ES-I3 (cell line): ENCODE data around the gene APOL5.
"Not testable (repeated sequence)": the region's sequence is repeated elsewhere in the genome, so short reads cannot be mapped to it uniquely, and the experiment has no call there.

Experiments
- H3K36me3 ChIP-seq: 2 replicates; pipeline ENCODE4 v1.6.1; 2013; ENCODE audit warnings: mild to moderate bottlenecking, low read length, control low read depth, moderate library complexity; ENCODE audit not compliant: insufficient read depth
- H3K4me1 ChIP-seq: 2 replicates; pipeline ENCODE4 v1.6.1; 2013; ENCODE audit warnings: mild to moderate bottlenecking, control low read depth, low read length; ENCODE audit not compliant: insufficient read depth
- H3K9ac ChIP-seq: 2 replicates; pipeline ENCODE4 v1.6.1; 2013; ENCODE audit warnings: low read depth, mild to moderate bottlenecking, low read length, moderate library complexity
- H3K9me3 ChIP-seq: 2 replicates; pipeline ENCODE4 v1.6.1; 2013; ENCODE audit warnings: mild to moderate bottlenecking, low read length, moderate library complexity; ENCODE audit not compliant: control insufficient read depth, insufficient read depth

Gene APOL5

DNA sequence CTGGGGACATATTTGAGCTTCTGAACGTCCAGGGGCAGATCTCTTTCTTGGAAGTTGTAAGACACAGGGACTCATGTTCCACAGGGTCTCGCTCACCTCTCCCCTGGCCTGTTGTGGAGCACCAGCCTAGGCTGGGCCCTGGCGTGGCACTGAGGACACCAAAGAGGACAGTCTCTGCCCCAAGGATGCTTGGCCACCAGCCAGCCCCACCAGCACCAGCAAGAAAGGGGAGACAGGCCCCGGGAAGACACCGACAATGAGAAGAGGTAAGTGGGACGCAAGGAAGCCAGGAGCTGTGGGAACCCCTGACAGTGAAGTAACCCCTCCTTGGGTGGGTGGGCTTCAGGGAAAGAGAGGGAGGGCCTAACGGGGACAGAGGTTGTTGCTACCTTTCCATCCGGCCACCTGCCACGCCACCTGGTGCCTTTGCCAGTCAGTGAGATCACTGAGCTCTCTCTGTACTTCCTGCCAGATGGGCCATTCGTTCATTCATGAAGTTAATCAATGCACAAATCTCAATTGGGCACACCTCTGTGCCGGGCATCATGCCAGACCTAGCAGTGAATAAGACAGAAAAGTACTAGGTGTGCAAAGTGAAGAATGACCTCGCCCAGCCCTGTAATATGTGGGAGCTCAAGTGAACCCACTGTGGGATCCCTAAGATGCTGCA lies 11.1 kb downstream of the APOL5 start:
- Histone ChIP-seq H3K36me3 (no peaks in the 10 kb centered on the region), H3K9me3 (no peaks in the 10 kb centered on the region), H3K4me1 (no peaks in the 10 kb centered on the region), H3K9ac (no peak overlapping the region)

DNA sequence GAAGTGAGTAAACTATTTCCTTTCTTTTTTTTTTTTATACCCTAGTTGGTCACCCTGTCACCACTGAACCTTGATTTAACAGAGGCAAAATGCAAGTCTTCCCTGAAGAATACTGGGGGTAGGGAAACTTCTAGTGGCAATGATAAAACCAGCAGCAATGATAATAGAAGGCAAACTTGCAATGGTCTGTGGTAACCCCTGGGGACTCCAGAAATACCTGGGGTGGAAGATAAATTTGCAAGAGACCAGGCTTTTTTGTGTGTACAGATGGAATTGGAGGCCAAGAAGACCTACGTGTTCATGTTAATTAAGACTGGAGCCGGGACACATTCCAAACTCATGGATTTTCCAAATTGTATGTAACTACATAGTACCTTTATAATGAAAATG lies 11.6 kb downstream of the APOL5 start:
- H3K36me3 ChIP-seq, result no peaks in the 10 kb centered on the region
- no peaks in the 10 kb centered on the region for H3K4me1 ChIP-seq
- no peak overlapping the region for H3K9ac ChIP-seq
- no peaks in the 10 kb centered on the region for H3K9me3 ChIP-seq

DNA sequence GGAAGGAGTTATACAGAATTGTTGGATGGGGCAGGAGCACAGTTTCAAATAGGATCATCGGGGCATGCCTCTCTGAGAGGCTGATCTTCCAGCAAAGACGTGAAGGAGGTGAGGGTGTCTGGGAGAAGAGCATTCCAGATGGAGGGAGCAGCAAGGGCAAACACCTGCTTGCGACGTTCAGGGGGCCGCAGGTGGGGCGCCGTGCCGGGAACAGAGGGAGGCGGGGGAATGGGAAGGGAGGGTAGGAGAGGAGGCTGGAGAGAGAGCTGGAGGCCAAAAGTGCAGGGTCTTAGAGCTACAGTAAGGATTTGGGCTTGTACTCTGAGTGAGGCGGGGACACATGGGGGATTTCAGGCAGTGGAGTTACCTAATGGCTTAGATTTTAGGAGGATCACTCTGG lies 13.6 kb downstream of the APOL5 start:
- peaks cover 8% of the 10 kb centered on the region for H3K9me3 ChIP-seq
- no peak overlapping the region for H3K9ac ChIP-seq
- no peaks in the 10 kb centered on the region for H3K36me3 ChIP-seq
- H3K4me1 ChIP-seq, result no peaks in the 10 kb centered on the region

GRCh38 chr22:35732116-35732515 lies 14.4 kb downstream of the APOL5 start:
- Histone ChIP-seq H3K9me3 (peaks cover 11% of the 10 kb centered on the region), H3K4me1 (no peaks in the 10 kb centered on the region), H3K36me3 (no peaks in the 10 kb centered on the region), H3K9ac (no peak overlapping the region)

GRCh38 chr22:35733036-35733435 lies 15.4 kb downstream of the APOL5 start:
- Histone ChIP-seq H3K36me3 (no peaks in the 10 kb centered on the region), H3K4me1 (no peaks in the 10 kb centered on the region), H3K9me3 (peaks cover 11% of the 10 kb centered on the region), H3K9ac (no peak overlapping the region)

DNA sequence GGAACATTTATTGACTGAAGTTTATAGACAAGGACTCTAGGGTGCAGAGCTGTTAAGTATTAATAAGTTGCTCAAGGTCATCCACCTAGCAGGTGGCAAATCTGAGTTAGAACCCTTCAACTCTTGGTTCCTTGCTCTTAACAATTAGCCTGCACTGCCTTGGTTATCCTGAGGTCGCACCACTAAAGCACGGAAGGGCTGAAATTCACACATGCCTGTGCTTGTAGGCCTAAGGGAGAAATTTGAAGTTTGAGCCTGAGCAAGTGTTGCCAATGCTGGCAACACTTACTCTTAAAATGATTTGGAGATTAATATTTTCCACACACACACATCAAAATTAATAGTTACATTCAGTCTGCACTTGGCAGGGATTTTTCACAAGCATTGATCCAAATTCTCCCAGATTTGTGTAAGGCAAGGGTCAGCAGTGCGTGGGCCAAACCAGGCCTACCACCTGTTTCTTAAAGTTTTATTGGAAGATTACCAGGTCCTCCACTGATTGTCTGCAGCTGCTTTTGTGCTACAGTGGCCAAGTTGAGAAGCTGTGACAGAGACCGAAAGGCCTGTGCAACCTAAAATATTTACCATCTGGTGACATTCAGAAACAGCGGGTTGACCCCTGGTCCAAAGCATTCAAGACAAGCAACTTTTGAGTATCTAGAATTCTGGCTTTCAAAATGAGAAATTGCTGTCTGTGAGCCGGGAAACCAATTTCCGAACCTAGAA lies 16.3 kb downstream of the APOL5 start:
- Histone ChIP-seq H3K9ac (no peak overlapping the region), H3K4me1 (no peaks in the 10 kb centered on the region), H3K36me3 (0 out of 2 replicates have a peak, but pooled peaks cover 2% of the 10 kb centered on the region), H3K9me3 (peaks cover 11% of the 10 kb centered on the region)

DNA sequence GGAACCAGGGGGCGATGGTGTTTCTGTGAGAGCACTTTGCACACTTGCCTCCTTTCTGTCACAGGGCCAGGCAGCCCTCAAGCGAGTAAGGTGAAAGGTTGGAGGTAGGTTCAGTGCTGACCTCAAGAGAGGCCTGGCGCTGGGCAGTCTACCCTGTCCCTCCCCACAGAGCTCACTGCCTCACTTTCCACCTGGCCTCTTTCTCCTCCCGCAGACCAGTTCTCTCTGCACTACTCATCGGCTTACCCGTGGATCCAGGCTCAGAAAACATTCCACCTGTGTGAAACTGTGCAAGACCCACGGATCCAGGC lies 16.8 kb downstream of the APOL5 start:
- Histone ChIP-seq H3K9me3 (peaks cover 11% of the 10 kb centered on the region), H3K4me1 (no peaks in the 10 kb centered on the region), H3K36me3 (0 out of 2 replicates have a peak, but pooled peaks cover 2% of the 10 kb centered on the region), H3K9ac (no peak overlapping the region)

DNA sequence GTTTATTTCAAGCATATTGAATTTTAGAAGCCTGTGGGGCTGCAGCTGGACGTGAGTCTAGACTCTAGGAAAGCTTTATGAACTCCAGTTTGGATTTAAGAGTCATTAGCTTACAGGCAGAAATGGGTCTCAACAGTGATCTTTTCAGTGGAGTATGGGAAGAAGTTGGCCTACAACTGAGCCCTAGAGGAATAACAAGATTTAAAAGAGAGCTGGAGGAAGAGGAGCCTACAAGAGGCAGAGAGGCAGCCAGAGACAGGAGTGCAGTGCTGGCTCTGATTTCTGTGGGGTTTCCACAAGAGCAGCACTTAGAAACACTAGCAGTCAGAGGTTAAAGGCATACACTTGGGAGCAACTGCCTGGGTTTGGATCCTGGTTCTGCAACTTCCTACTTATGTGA lies 17.9 kb downstream of the APOL5 start:
- Histone ChIP-seq H3K4me1 (no peaks in the 10 kb centered on the region), H3K36me3 (0 out of 2 replicates have a peak, but pooled peaks cover 2% of the 10 kb centered on the region), H3K9me3 (peaks cover 11% of the 10 kb centered on the region), H3K9ac (no peak overlapping the region)

DNA sequence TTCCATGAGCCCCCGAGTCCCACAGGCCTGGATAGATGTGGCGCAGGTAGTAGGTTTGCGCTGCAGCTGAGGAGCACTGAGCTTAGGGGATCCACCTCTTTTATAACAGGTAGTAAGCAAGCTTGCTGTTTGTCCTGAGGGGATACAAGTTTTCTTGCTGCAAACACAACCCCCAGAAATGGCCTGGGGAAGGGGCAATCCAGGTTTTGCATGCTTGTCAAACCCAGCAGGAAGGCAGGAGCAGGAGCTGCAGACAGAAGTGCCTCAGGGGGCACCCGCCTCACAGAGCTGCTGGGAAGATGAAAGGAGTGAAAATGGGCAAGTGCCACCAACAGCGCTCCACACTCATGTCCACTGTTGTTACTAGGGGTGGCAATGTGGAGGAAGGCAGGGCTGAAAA lies 18.5 kb downstream of the APOL5 start:
- Histone ChIP-seq H3K9me3 (peaks cover 11% of the 10 kb centered on the region), H3K9ac (no peak overlapping the region), H3K4me1 (no peaks in the 10 kb centered on the region), H3K36me3 (0 out of 2 replicates have a peak, but pooled peaks cover 2% of the 10 kb centered on the region)

DNA sequence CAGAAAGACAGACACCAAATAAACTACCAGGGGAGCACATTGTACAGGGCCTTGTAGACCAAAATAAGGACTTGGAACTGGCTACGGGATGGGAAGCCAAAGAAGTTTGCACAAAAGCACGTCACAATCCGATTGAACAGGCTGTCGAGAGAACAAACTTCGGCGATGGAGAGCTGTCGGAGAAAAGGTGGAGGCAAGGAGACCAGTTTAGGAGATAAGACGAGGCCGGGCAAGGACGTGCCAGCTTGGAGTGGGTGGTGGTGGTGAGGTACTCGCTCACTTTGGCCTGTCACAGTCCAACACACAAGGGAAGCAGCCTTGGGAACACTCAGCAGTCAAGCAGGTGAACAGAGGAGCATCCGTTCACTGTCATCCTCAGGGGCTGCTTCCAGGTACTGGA lies 19.0 kb downstream of the APOL5 start:
- no peak overlapping the region for H3K9ac ChIP-seq
- no peaks in the 10 kb centered on the region for H3K4me1 ChIP-seq
- H3K9me3 ChIP-seq, result peaks cover 11% of the 10 kb centered on the region
- H3K36me3 ChIP-seq, result peaks cover 2% of the 10 kb centered on the region; the same call in 1 of the 2 replicates

GRCh38 chr22:35737886-35738285 lies 20.2 kb downstream of the APOL5 start:
- peaks cover 11% of the 10 kb centered on the region for H3K9me3 ChIP-seq
- H3K9ac ChIP-seq, H3K4me1 ChIP-seq, H3K36me3 ChIP-seq: not testable (repeated sequence)

DNA sequence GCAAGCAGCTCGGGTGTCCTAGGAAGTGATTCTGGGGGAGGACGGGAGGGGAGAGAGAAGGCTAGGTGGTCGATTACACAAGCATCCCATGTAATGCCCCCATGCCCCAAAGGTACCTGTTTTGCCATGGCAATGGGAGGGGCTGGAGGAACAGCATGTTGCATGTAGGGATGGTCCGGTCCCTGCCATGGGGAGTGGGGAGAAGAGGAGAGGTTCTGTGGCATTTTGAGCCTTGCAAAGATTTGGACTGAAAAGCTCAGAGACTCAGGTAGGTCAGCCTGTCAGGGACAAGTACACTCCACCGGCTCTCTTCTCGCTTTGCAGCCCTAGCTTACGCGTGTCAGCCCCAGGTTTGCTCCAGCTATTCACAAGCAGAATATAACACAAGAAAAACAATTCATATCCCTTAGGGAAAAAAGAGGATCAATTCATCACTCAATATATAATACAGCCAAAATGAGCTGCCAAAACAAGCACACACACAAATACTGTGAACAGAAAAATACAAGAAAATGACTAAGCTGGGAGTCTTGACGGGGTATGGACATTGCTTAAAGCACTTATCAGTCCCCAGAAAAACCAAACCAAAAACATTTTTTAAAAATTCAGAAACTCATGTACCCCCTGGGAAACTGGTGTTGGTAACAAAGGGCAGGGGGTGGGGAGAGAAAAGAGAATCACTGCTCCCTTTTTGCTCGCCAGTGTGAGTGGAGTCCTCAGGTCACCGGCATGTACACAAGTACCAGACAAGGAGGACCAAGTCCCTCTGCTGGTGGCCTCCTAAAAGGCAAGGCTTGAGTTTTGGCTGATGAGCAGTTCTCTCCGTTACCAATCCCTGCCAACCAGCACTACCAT lies 21.6 kb downstream of the APOL5 start:
- Histone ChIP-seq H3K36me3 (peaks cover 8% of the 10 kb centered on the region; the same call in 1 of the 2 replicates), H3K4me1 (peaks cover 9% of the 10 kb centered on the region; the same call in 1 of the 2 replicates), H3K9me3 (peaks cover 11% of the 10 kb centered on the region), H3K9ac (no peak overlapping the region)

DNA sequence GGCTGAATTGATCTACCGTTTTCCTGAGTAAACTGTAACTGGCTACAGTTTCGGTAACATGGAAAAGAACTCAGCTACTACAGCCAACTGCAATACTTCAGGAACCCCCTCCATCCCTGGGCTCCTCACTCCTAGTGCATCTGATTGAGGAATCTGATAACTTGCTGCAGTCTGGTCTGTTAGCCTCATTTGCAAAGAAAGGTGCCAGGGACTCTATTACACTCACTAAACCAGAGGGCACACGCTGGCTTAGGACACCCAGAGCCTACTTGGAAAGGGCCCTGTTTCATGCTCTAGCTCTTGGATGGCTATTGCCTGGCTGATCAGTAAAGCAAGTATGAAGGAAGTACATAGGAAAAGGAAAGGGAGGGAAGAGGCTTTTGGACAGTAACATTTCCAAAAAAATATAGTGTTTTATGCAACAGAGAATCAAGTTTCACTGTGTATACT lies 22.3 kb downstream of the APOL5 start:
- Histone ChIP-seq H3K9ac (no peak overlapping the region), H3K9me3 (peaks cover 11% of the 10 kb centered on the region), H3K36me3 (peaks cover 8% of the 10 kb centered on the region; the same call in 1 of the 2 replicates), H3K4me1 (peaks cover 9% of the 10 kb centered on the region; the same call in 1 of the 2 replicates)

- Histone ChIP-seq H3K4me1 (peaks cover 9% of the 10 kb centered on the region; the same call in 1 of the 2 replicates), H3K36me3 (peaks cover 9% of the 10 kb centered on the region; the same call in 1 of the 2 replicates), H3K9me3 (peaks cover 10% of the 10 kb centered on the region), H3K9ac (no peak overlapping the region)
These were observed 22.9 kb downstream of the APOL5 start for GRCh38 chr22:35740616-35741015.
